ENCODE data around the gene SUPT5H. TPM values are rescaled to one million over a fixed set of nuclear protein-coding genes. Genes with fewer than 3 reads are reported as not detected.

Gene SUPT5H
- total RNA-seq, 1 experiment from 2014 or later, result 171 TPM

DNA sequence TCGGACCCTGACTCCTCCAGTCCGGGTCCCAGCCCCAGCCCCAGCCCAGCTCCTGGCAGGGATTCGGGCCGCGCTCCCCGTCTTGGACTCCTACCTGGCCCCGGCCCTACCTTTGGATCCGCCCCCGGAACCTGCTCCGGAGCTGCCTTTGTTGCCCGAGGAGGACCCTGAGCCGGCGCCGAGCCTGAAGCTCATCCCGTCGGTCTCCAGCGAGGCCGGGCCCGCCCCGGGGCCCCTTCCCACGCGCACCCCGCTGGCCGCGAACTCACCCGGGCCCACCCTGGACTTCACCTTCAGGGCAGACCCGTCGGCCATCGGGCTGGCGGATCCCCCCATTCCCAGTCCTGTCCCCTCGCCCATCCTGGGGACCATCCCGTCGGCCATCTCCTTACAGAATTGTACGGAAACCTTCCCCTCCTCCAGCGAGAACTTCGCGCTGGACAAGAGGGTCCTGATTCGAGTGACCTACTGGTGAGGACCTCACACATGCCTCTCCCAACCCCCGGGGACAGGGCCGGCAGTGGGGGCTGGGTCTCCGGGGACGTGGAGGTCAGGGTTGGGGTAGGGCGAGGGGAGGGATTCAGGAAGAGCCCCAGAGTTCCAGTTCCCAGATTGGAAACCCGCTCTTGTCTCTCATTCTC, 70.3 kb downstream of the SUPT5H start:
- intact Hi-C loops (cut with micrococcal nuclease; ENCODE audit: unreplicated experiment), result no loop called here
- H3K36me3 Mint-ChIP-seq (ENCODE audit: insufficient read depth, unreplicated experiment), result no peaks in the 10 kb centered on the region
- H3K27ac Mint-ChIP-seq (ENCODE audit: unreplicated experiment), result no peak overlapping the region
- DNase-seq, result no peak
- ChIA-PET CTCF (interaction anchor here (0.8 kb wide), 1 partner anchor 18 kb away, joined by 4 read pairs; no protein-coding TSS in a partner anchor), POLR2A (no interaction called here)
- Histone ChIP-seq H3K4me1 (no peaks in the 10 kb centered on the region), H3K9me3 (no peaks in the 10 kb centered on the region), H3K27me3 (replicated peaks; ENCODE audit: control insufficient read depth, insufficient read depth, low read length) (no peaks in the 10 kb centered on the region), H3K36me3 (ENCODE audit: control insufficient read depth, insufficient read depth, low read length) (no peaks in the 10 kb centered on the region), H3K4me3 (ENCODE audit: low read depth, low read length) (peak overlapping the region; percentile 47)
- peaks cover 5% of the 10 kb centered on the region for H3K27me3 Mint-ChIP-seq (ENCODE audit: insufficient read depth, unreplicated experiment)
- TF ChIP-seq, protein P1, sequence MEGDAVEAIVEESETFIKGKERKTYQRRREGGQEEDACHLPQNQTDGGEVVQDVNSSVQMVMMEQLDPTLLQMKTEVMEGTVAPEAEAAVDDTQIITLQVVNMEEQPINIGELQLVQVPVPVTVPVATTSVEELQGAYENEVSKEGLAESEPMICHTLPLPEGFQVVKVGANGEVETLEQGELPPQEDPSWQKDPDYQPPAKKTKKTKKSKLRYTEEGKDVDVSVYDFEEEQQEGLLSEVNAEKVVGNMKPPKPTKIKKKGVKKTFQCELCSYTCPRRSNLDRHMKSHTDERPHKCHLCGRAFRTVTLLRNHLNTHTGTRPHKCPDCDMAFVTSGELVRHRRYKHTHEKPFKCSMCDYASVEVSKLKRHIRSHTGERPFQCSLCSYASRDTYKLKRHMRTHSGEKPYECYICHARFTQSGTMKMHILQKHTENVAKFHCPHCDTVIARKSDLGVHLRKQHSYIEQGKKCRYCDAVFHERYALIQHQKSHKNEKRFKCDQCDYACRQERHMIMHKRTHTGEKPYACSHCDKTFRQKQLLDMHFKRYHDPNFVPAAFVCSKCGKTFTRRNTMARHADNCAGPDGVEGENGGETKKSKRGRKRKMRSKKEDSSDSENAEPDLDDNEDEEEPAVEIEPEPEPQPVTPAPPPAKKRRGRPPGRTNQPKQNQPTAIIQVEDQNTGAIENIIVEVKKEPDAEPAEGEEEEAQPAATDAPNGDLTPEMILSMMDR (IDR thresholded peaks at IDR 0.05; ENCODE audit: insufficient read depth in 1 of 2, low read depth in 1 of 2, low read length in 1 of 2, severe bottlenecking in 1 of 2, unreplicated experiment in 1 of 2), result no peak
- H3K4me3 Mint-ChIP-seq (ENCODE audit: unreplicated experiment), result peak overlapping the region; percentile 61
- H3K4me1 Mint-ChIP-seq (ENCODE audit: low read depth, unreplicated experiment), result no peaks in the 10 kb centered on the region
- no TSS peak for BruUV-seq (replicated peaks)
- H3K9me3 Mint-ChIP-seq (ENCODE audit: unreplicated experiment), result no peaks in the 10 kb centered on the region

DNA sequence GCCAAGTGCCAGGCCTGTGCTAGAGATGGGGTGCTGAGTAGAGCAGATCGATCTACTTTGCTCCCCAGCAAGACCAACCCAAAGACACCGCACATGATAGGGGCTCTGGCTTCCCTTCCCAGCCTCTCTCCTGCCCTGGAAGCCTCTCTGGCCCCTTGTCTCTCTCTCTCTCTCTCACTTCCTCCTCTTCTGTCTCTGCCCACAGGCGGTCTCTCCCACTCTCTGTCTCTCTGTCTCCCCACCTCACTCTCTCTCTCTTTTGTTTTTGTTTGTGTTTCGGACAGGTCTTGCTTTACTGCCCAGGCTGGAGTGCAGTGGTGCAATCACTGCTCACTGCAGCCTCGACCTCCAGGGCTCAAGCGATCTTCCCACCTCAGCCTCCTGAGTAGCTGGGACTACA, 70.9 kb downstream of the SUPT5H start:
- H3K4me3 Mint-ChIP-seq (ENCODE audit: unreplicated experiment), result peak overlapping the region; percentile 61
- DNase-seq, result no peak
- Histone ChIP-seq H3K4me3 (ENCODE audit: low read depth, low read length) (no peak overlapping the region), H3K27me3 (replicated peaks; ENCODE audit: control insufficient read depth, insufficient read depth, low read length) (no peaks in the 10 kb centered on the region), H3K36me3 (ENCODE audit: control insufficient read depth, insufficient read depth, low read length) (no peaks in the 10 kb centered on the region), H3K9me3 (no peaks in the 10 kb centered on the region), H3K4me1 (no peaks in the 10 kb centered on the region)
- H3K36me3 Mint-ChIP-seq (ENCODE audit: insufficient read depth, unreplicated experiment), result no peaks in the 10 kb centered on the region
- intact Hi-C loops (cut with micrococcal nuclease; ENCODE audit: unreplicated experiment), result no loop called here
- no peak overlapping the region for H3K27ac Mint-ChIP-seq (ENCODE audit: unreplicated experiment)
- H3K27me3 Mint-ChIP-seq (ENCODE audit: insufficient read depth, unreplicated experiment), result peaks cover 5% of the 10 kb centered on the region
- no peaks in the 10 kb centered on the region for H3K4me1 Mint-ChIP-seq (ENCODE audit: low read depth, unreplicated experiment)
- no peaks in the 10 kb centered on the region for H3K9me3 Mint-ChIP-seq (ENCODE audit: unreplicated experiment)
- POLR2A ChIA-PET, result no interaction called here
- CTCF ChIA-PET, result interaction anchor here (0.8 kb wide), 1 partner anchor 19 kb away, joined by 4 read pairs; no protein-coding TSS in a partner anchor
- TF ChIP-seq, protein P1 (IDR thresholded peaks at IDR 0.05; ENCODE audit: insufficient read depth in 1 of 2, low read depth in 1 of 2, low read length in 1 of 2, severe bottlenecking in 1 of 2, unreplicated experiment in 1 of 2), result no peak
- no TSS peak for BruUV-seq (replicated peaks)

DNA sequence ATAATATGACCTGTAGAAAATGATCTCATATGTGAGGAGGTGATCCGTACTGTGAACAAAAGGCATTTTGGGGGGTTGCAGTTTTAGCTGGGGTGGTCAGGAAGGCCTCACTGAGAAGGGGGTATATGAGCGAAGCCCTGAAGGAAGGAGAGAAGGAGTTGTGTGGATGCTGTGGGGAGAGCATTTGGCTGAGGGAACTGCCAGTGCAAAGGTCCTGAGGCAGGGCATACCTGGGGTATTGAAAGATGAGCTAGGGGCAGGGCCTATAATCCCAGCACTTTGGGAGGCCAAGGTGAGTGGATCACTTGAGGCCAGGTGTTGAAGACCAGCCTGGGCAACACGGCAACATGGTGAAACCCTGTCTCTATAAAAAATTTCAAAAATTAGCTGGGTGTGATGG, 72.0 kb downstream of the SUPT5H start:
- no peaks in the 10 kb centered on the region for H3K9me3 ChIP-seq
- intact Hi-C loops (cut with micrococcal nuclease; ENCODE audit: unreplicated experiment), result no loop called here
- no peak overlapping the region for H3K4me3 ChIP-seq (ENCODE audit: low read depth, low read length)
- Mint-ChIP-seq H3K27ac (ENCODE audit: unreplicated experiment) (no peak overlapping the region), H3K36me3 (ENCODE audit: insufficient read depth, unreplicated experiment) (no peaks in the 10 kb centered on the region), H3K4me3 (ENCODE audit: unreplicated experiment) (peak overlapping the region; percentile 8), H3K27me3 (ENCODE audit: insufficient read depth, unreplicated experiment) (peaks cover 5% of the 10 kb centered on the region), H3K9me3 (ENCODE audit: unreplicated experiment) (no peaks in the 10 kb centered on the region), H3K4me1 (ENCODE audit: low read depth, unreplicated experiment) (no peaks in the 10 kb centered on the region)
- no peaks in the 10 kb centered on the region for H3K36me3 ChIP-seq (ENCODE audit: control insufficient read depth, insufficient read depth, low read length)
- DNase-seq, result no peak
- no TSS peak for BruUV-seq (replicated peaks)
- TF ChIP-seq, protein P1 (IDR thresholded peaks at IDR 0.05; ENCODE audit: insufficient read depth in 1 of 2, low read depth in 1 of 2, low read length in 1 of 2, severe bottlenecking in 1 of 2, unreplicated experiment in 1 of 2), result no peak
- ChIA-PET POLR2A (no interaction called here), CTCF (no interaction called here)
- H3K27me3 ChIP-seq (replicated peaks; ENCODE audit: control insufficient read depth, insufficient read depth, low read length), result no peaks in the 10 kb centered on the region
- H3K4me1 ChIP-seq, result no peaks in the 10 kb centered on the region

All from Caco-2 (cell line).